Left lobe of liver (tissue), 2 donors: ENCODE measurements around the gene CALML6. TPM values are rescaled to one million over a fixed set of nuclear protein-coding genes. Genes with fewer than 3 reads are reported as not detected.

ENCODE experiments used
- ATAC-seq: fragments of 200-7000 bp; cut with Tn5 transposase; one replicate; pipeline ENCODE4 v1.9.1; 2020; ENCODE audit warnings: mild to moderate bottlenecking, moderate library complexity
- DNase-seq: peaks from one replicate; pipeline ENCODE4 v3.0.0-alpha.2; 2020; ENCODE audit warnings: low spot score
- total RNA-seq: library from RNA; stranded (reverse); gene quantifications from one replicate; pipeline ENCODE4 v1.2.1, GENCODE V29; 2021
- donor health status: DM: no; HTN: no; CAD: no; lungs with moderate emphysema.
- donor health status: DM: no; HTN: yes; CAD: no.

Gene CALML6
- total RNA-seq, 1 donor from 2014 or later = 1.4 TPM

GRCh38 chr1:1891349-1892078 lies 23.5 kb upstream of the CALML6 start:
- peak; percentile 76 for ATAC-seq
- DNase-seq = peak; percentile 69

GRCh38 chr1:1892079-1892762 lies 22.8 kb upstream of the CALML6 start:
- no peak for DNase-seq
- ATAC-seq = peak; percentile 0

GRCh38 chr1:1892763-1893120 lies 22.3 kb upstream of the CALML6 start:
- DNase-seq (no peak), ATAC-seq (no peak)

GRCh38 chr1:1893291-1893985 lies 21.6 kb upstream of the CALML6 start:
- ATAC-seq = no peak
- DNase-seq = no peak

- DNase-seq = no peak
- ATAC-seq = no peak
These were observed 21.1 kb upstream of the CALML6 start for GRCh38 chr1:1893997-1894353.

- DNase-seq (peak; percentile 67), ATAC-seq (peak; percentile 42)
These were observed 20.6 kb upstream of the CALML6 start for GRCh38 chr1:1894354-1895059.

GRCh38 chr1:1895060-1895418 lies 20.0 kb upstream of the CALML6 start:
- DNase-seq (no peak), ATAC-seq (no peak)

- DNase-seq = no peak
- ATAC-seq = no peak
These were observed 19.4 kb upstream of the CALML6 start for GRCh38 chr1:1895456-1896336.

- ATAC-seq (no peak), DNase-seq (no peak)
These were observed 16.7 kb upstream of the CALML6 start for GRCh38 chr1:1898246-1898933.

- peak; percentile 19 for ATAC-seq
- DNase-seq = no peak
These were observed 15.6 kb upstream of the CALML6 start for GRCh38 chr1:1899266-1899966.

- DNase-seq (no peak), ATAC-seq (no peak)
These were observed 15.1 kb upstream of the CALML6 start for GRCh38 chr1:1899967-1900327.

- DNase-seq (no peak), ATAC-seq (no peak)
These were observed 14.0 kb upstream of the CALML6 start for GRCh38 chr1:1900883-1901640.

- no peak for ATAC-seq
- no peak for DNase-seq
These were observed 13.3 kb upstream of the CALML6 start for GRCh38 chr1:1901641-1902294.

GRCh38 chr1:1903224-1903623 lies 11.8 kb upstream of the CALML6 start:
- ATAC-seq (no peak), DNase-seq (no peak)

- DNase-seq = peak; percentile 88
- peak; percentile 72 for ATAC-seq
These were observed 8.6 kb upstream of the CALML6 start for GRCh38 chr1:1906185-1907097.

- DNase-seq (peak; percentile 59), ATAC-seq (no peak)
These were observed 7.8 kb upstream of the CALML6 start for GRCh38 chr1:1907098-1907736.

- ATAC-seq (peak; percentile 13), DNase-seq (no peak)
These were observed 6.6 kb upstream of the CALML6 start for GRCh38 chr1:1908506-1908791.
